HepG2 (cell line): ENCODE measurements around the gene NDUFAF5. TPM values are rescaled to one million over a fixed set of nuclear protein-coding genes. Genes with fewer than 3 reads are reported as not detected.

Experiments
- DMAP1 ChIP-seq: IDR thresholded peaks from 2 replicates; pipeline ENCODE4 v1.6.1; 2016
- HOXA7 ChIP-seq: sonication (generic); formaldehyde crosslinking; IDR thresholded peaks from 2 replicates; pipeline ENCODE4 v1.8.1; 2022; ENCODE audit warnings: mild to moderate bottlenecking, missing genetic modification reagents, moderate library complexity
- LCORL ChIP-seq, 2 experiments: fragments of 450-650 bp in 1 of 2; sonication (generic) in 1 of 2; formaldehyde crosslinking in 1 of 2; IDR thresholded peaks; 2 replicates each; pipeline versions ENCODE4 v1.5.0 to v1.6.1; 2017 to 2020; ENCODE audit warnings: antibody characterized with exemption in 1 of 2, missing genetic modification reagents in 1 of 2
- MEIS1 ChIP-seq: sonication (generic); formaldehyde crosslinking; IDR thresholded peaks from 2 replicates; pipeline ENCODE4 v1.9.0; 2021; ENCODE audit warnings: mild to moderate bottlenecking, missing genetic modification reagents, moderate library complexity, borderline replicate concordance
- MTA1 ChIP-seq: sonication (generic); formaldehyde crosslinking; IDR thresholded peaks from 2 replicates; pipeline ENCODE4 v1.4.0; 2020; ENCODE audit warnings: missing genetic modification reagents, mild to moderate bottlenecking, borderline replicate concordance
- NONO ChIP-seq, 2 experiments: fragments of 450-650 bp in 1 of 2; sonication (generic) in 1 of 2; formaldehyde crosslinking in 1 of 2; IDR thresholded peaks in 1 of 2; conservative IDR thresholded peaks in 1 of 2; 2 replicates each; pipeline versions ENCODE4 v1.6.1 to v1.8.0; 2017 to 2022; ENCODE audit warnings: mild to moderate bottlenecking in 1 of 2, missing genetic modification reagents in 1 of 2, moderate library complexity in 1 of 2
- PAWR ChIP-seq: sonication (generic); formaldehyde crosslinking; IDR thresholded peaks from 2 replicates; pipeline ENCODE4 v1.4.0; 2020; ENCODE audit warnings: missing genetic modification reagents, mild to moderate bottlenecking, borderline replicate concordance
- POLR2AphosphoS5 ChIP-seq: IDR thresholded peaks from 2 replicates; pipeline ENCODE4 v1.6.1; 2012; ENCODE audit warnings: low read depth, low read length
- PRDM10 ChIP-seq: sonication (generic); formaldehyde crosslinking; IDR thresholded peaks from 2 replicates; pipeline ENCODE4 v1.4.0; 2020; ENCODE audit warnings: low read depth, missing genetic modification reagents
- SKIL ChIP-seq: sonication (generic); formaldehyde crosslinking; IDR thresholded peaks from 2 replicates; pipeline ENCODE4 v1.8.0; 2022; ENCODE audit warnings: missing genetic modification reagents, mild to moderate bottlenecking, moderate library complexity, borderline replicate concordance
- THAP9 ChIP-seq: sonication (generic); formaldehyde crosslinking; IDR thresholded peaks from 2 replicates; pipeline ENCODE4; 2020; ENCODE audit warnings: missing genetic modification reagents, mild to moderate bottlenecking, borderline replicate concordance
- ZNF446 ChIP-seq: sonication (generic); formaldehyde crosslinking; IDR thresholded peaks from 2 replicates; pipeline ENCODE4 v1.5.0; 2020; ENCODE audit warnings: mild to moderate bottlenecking, missing genetic modification reagents
- ZNF501 ChIP-seq: sonication (generic); formaldehyde crosslinking; IDR thresholded peaks from 2 replicates; pipeline ENCODE4 v1.5.1; 2020; ENCODE audit warnings: mild to moderate bottlenecking, moderate library complexity, missing genetic modification reagents
- ZNF841 ChIP-seq: sonication (generic); formaldehyde crosslinking; IDR thresholded peaks from 2 replicates; pipeline ENCODE4 v1.8.1; 2023; ENCODE audit warnings: missing genetic modification reagents, borderline replicate concordance
- polyA plus RNA-seq, 8 experiments: library from polyadenylated mRNA; depleted of rRNA in 3 of 8; stranded (reverse) in 7 of 8; unstranded in 1 of 8; fragments of >200 nt; fragmentation: Illumina TruSeq in 4 of 8; extraction: Trizol in 4 of 8; gene quantifications; 2 replicates each; pipeline versions ENCODE4 v1.2.1 to v1.2.3, GENCODE V29; 2011 to 2016; ENCODE audit warnings: low read depth in 4 of 8, missing spikeins in 1 of 8, mixed read lengths in 1 of 8; ENCODE audit not compliant: insufficient read depth in 1 of 8
- total RNA-seq, 5 experiments: library from RNA; depleted of rRNA; stranded (reverse); fragments of >200 nt; fragmentation: Illumina TruSeq; extraction: Trizol; gene quantifications; 2 replicates each; pipeline ENCODE4 v1.2.3, GENCODE V29; 2016; ENCODE audit warnings: low read depth in 1 of 5
- TF ChIP-seq, protein P1 (sequence below): sonication (generic); formaldehyde crosslinking; IDR thresholded peaks from 2 replicates; pipeline ENCODE4 v1.4.0; 2020; ENCODE audit warnings: missing genetic modification reagents, borderline replicate concordance
- TF ChIP-seq, protein P2 (sequence below): IDR thresholded peaks from 2 replicates; pipeline ENCODE4 v1.6.1; 2016; ENCODE audit warnings: low read depth

Gene NDUFAF5
- total and polyA plus RNA-seq, 2 of the 13 experiments (the other 11 are each of a cell fraction or from before 2014, with no cell fraction given), result 23.1 to 66.7 TPM

GRCh38 chr20:13800728-13801134 lies 15.9 kb downstream of the NDUFAF5 start (continued):
- TF ChIP-seq HOXA7 (CRISPR knock-in tag) (no peak), PRDM10 (CRISPR knock-in tag) (no peak), SKIL (CRISPR knock-in tag) (no peak), MTA1 (0 out of 2 replicates have a peak, but pooled peaks have one; percentile 82), DMAP1 (CRISPR knock-in tag) (0 out of 2 replicates have a peak, but pooled peaks have one; percentile 54), PAWR (CRISPR knock-in tag) (no peak), ZNF841 (CRISPR knock-in tag) (no peak), NONO (IDR thresholded peaks at IDR 0.05) (no peak), NONO (CRISPR knock-in tag; conservative IDR thresholded peaks at IDR 0.05) (peak; percentile 73; the same call in 1 of the 2 replicates), ZNF501 (CRISPR knock-in tag) (peak; percentile 72), LCORL (IDR thresholded peaks at IDR 0.05) (no peak), LCORL (CRISPR knock-in tag; IDR thresholded peaks at IDR 0.05) (peak; percentile 80), THAP9 (CRISPR knock-in tag) (peak; percentile 34; the same call in 1 of the 2 replicates), MEIS1 (no peak), ZNF446 (CRISPR knock-in tag) (no peak), POLR2AphosphoS5 (no peak)
- TF ChIP-seq, protein P1, sequence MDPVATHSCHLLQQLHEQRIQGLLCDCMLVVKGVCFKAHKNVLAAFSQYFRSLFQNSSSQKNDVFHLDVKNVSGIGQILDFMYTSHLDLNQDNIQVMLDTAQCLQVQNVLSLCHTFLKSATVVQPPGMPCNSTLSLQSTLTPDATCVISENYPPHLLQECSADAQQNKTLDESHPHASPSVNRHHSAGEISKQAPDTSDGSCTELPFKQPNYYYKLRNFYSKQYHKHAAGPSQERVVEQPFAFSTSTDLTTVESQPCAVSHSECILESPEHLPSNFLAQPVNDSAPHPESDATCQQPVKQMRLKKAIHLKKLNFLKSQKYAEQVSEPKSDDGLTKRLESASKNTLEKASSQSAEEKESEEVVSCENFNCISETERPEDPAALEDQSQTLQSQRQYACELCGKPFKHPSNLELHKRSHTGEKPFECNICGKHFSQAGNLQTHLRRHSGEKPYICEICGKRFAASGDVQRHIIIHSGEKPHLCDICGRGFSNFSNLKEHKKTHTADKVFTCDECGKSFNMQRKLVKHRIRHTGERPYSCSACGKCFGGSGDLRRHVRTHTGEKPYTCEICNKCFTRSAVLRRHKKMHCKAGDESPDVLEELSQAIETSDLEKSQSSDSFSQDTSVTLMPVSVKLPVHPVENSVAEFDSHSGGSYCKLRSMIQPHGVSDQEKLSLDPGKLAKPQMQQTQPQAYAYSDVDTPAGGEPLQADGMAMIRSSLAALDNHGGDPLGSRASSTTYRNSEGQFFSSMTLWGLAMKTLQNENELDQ (CRISPR knock-in tag), result peak; percentile 51; the same call in 1 of the 2 replicates
- TF ChIP-seq, protein P2, sequence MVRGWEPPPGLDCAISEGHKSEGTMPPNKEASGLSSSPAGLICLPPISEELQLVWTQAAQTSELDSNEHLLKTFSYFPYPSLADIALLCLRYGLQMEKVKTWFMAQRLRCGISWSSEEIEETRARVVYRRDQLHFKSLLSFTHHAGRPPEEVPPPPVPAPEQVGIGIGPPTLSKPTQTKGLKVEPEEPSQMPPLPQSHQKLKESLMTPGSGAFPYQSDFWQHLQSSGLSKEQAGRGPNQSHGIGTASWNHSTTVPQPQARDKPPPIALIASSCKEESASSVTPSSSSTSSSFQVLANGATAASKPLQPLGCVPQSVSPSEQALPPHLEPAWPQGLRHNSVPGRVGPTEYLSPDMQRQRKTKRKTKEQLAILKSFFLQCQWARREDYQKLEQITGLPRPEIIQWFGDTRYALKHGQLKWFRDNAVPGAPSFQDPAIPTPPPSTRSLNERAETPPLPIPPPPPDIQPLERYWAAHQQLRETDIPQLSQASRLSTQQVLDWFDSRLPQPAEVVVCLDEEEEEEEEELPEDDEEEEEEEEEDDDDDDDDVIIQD (CRISPR knock-in tag), result peak; percentile 77
